Duodenal mucosa (tissue), 2 donors: ENCODE results near the gene DUSP11.
"Not testable (repeated sequence)": the region's sequence is repeated elsewhere in the genome, so short reads cannot be mapped to it uniquely, and the experiment has no call there.

Experiments used
- H3K27ac ChIP-seq: one replicate; pipeline ENCODE4 v1.7.0; 2013; ENCODE audit warnings: low read depth, low read length
- H3K27me3 ChIP-seq, 2 donors: one replicate each; pipeline ENCODE4 v1.7.0; 2013; ENCODE audit warnings: low read length in 2 of 2, control low read depth in 1 of 2; ENCODE audit not compliant: insufficient read depth in 2 of 2, control insufficient read depth in 1 of 2
- H3K36me3 ChIP-seq, 2 donors: one replicate each; pipeline ENCODE4 v1.7.0; 2013; ENCODE audit warnings: low read length in 2 of 2, control low read depth in 1 of 2; ENCODE audit not compliant: insufficient read depth in 2 of 2, control insufficient read depth in 1 of 2
- H3K4me1 ChIP-seq, 2 donors: one replicate each; pipeline ENCODE4 v1.7.0; 2013; ENCODE audit warnings: low read length in 2 of 2, control low read depth in 1 of 2; ENCODE audit not compliant: insufficient read depth in 2 of 2, control insufficient read depth in 1 of 2
- H3K4me3 ChIP-seq, 2 donors: one replicate each; pipeline ENCODE4 v1.7.0; 2013; ENCODE audit warnings: low read length in 2 of 2, low read depth in 1 of 2
- H3K9ac ChIP-seq, 2 donors: one replicate each; pipeline ENCODE4 v1.7.0; 2013; ENCODE audit warnings: low read length in 2 of 2, low read depth in 1 of 2
- H3K9me3 ChIP-seq, 2 donors: one replicate each; pipeline ENCODE4 v1.7.0; 2013; ENCODE audit warnings: low read length in 2 of 2, control low read depth in 1 of 2; ENCODE audit not compliant: control insufficient read depth in 1 of 2

DUSP11 gene

DNA sequence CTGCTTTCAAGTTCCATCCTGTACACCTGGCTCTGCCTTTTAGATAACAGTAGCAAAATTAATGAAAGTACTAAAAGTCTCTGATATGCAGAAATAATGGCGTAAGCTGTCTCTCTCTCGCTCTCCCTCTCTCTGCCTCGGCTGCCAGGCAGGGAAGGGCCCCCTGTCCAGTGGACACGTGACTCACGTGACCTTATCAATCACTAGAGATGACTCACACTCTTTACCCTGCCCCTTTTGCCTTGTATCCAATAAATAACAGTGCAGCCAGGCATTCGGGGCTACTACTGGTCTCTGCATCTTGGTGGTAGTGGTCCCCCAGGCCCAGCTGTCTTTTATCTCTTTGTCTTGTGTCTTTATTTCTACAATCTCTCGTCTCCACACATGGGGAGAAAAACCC lies 25.6 kb downstream of the DUSP11 start:
- H3K9me3 ChIP-seq, H3K27me3 ChIP-seq, H3K9ac ChIP-seq, H3K27ac ChIP-seq, H3K4me3 ChIP-seq, H3K4me1 ChIP-seq: not testable (repeated sequence)
- H3K36me3 ChIP-seq = peaks cover 32 to 53% of the 10 kb centered on the region in 2 donors

DNA sequence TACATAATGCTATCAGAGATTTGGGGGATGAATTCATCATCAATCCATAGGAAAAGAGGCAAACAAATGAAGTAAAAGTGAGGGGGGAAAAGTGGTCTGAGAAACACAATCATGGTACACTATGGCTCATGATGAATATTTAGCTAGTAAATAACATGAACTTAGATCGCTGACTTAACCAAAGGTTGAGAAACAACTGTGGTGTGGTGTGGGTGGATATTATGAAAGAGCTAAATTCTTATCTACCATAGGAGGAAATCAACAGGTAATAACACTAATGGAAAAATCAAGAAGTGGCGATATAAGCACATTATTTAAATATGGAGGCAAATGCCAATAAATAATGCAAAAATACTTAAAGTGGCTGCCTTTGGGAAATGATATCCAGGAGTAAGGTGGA lies 30.6 kb downstream of the DUSP11 start:
- no peak overlapping the region for H3K27ac ChIP-seq
- no peak overlapping the region for H3K9ac ChIP-seq
- H3K27me3 ChIP-seq = no peaks in the 10 kb centered on the region
- peaks cover 25 to 32% of the 10 kb centered on the region in 2 donors for H3K36me3 ChIP-seq
- H3K9me3 ChIP-seq = no peaks in the 10 kb centered on the region
- H3K4me3 ChIP-seq = no peak overlapping the region
- H3K4me1 ChIP-seq = no peaks in the 10 kb centered on the region

DNA sequence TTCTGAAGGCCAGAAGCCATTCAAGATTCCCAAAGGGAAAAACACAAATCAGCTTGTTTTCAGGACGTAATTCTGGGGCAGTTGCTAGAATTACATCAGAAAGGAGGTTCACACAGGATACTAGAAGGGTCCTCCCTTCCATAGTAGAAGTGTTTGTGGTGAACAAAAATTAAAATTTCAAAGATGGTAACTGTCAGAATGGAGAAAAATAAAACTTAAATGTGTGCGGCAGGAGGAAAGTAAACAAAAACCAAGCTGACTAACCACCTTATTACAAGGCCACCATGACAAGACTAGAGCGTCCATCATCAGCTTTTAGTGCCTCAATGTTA lies 33.1 kb downstream of the DUSP11 start:
- no peak overlapping the region for H3K27ac ChIP-seq
- no peak overlapping the region for H3K4me3 ChIP-seq

DNA sequence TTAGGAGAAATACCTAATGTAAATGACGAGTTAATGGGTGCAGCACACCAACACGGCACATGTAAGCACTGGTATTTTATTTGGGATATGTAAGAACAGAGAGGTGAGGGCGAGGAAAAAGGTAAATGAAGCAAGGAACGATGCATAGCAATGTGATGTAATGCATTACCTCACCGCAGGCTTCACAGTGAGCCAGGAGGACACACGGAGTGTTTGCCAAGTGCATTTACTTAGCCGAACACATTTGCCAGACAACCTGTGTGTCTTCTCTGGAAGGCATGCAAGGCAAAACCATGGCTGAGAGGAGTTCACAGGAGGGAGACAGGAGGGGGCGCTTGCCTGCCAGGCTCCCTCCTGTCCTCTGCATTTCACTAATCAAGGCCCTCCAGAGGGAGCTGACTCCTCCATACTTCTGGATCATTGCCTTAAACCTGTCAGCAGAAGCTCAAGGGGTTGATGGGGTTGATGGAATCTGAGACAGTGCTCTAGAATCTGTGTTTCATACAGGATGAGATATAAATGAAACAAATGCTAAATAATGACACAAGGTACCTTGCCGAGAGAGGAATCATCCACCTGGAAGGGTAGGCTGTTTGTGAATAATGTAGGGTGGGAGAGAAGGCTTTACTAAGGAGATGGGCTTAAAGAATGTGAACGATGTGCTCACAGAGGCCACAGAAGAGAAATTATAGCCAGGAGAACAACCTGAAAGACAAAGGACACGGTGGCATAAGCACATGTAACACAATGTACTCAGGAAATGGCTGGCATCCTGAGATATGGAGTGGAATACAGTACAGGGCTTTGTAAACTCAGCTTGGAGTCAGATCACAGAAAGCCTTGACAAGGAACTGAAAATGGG lies 33.7 kb downstream of the DUSP11 start:
- H3K9me3 ChIP-seq = no peaks in the 10 kb centered on the region
- H3K27ac ChIP-seq = no peak overlapping the region
- H3K36me3 ChIP-seq = peaks cover 9 to 27% of the 10 kb centered on the region in 2 donors
- H3K4me3 ChIP-seq = no peak overlapping the region
- H3K9ac ChIP-seq = no peak overlapping the region
- no peaks in the 10 kb centered on the region for H3K4me1 ChIP-seq
- H3K27me3 ChIP-seq = no peaks in the 10 kb centered on the region

More for the DNA sequence above, 33.1 kb downstream of the DUSP11 start:
- Histone ChIP-seq H3K9ac (no peak overlapping the region), H3K36me3 (peaks cover 10 to 25% of the 10 kb centered on the region in 2 donors), H3K4me1 (no peaks in the 10 kb centered on the region), H3K9me3 (no peaks in the 10 kb centered on the region), H3K27me3 (no peaks in the 10 kb centered on the region)

DNA sequence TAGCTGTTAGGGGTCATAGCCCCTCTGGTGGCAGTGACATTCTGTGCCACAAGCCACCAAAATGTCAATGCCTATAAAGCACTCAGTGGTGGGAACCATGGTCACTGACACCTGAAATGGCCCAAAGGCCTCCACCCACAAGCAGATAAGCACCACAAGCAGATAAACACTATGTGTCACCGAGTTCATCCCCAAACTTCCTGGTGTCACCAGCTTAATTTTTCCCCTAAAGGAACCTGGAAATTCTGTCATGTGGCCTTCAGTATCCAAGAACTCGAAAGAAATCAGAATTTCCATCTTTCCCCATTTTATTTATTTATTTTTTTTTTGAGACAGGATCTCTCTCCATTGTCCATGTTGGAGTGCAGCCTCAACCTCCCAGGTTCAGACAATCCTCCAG lies 39.1 kb downstream of the DUSP11 start:
- H3K27ac ChIP-seq = no peak overlapping the region
- peaks cover 6 to 10% of the 10 kb centered on the region in 2 donors for H3K36me3 ChIP-seq

DNA sequence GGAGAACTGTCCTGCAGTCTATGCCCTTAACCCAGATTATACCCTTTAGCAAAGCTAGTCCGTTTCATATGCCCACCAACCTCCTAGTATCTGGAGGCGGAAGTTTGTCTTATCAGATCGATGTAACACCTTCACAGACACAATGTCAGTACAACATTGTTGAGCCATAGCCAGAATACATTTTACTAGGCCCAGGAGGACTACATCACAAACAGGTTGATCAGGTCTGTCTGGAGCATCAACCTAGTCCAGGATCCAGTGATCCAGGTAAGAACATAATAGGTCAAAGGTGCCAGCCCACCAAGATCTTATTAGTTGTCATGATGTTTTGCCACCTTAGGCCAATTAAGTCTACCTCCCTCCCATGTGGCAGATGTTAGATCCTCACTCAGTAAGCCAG lies 40.8 kb downstream of the DUSP11 start:
- Histone ChIP-seq H3K4me3 (no peak overlapping the region), H3K9me3 (no peaks in the 10 kb centered on the region), H3K36me3 (peaks cover 0 to 11% of the 10 kb centered on the region in 2 donors), H3K4me1 (peaks cover 4 to 10% of the 10 kb centered on the region in 2 donors), H3K9ac (no peak overlapping the region), H3K27ac (no peak overlapping the region), H3K27me3 (no peaks in the 10 kb centered on the region)

More for the DNA sequence above, 39.1 kb downstream of the DUSP11 start:
- H3K4me3 ChIP-seq = no peak overlapping the region
- H3K9ac ChIP-seq = no peak overlapping the region
- no peaks in the 10 kb centered on the region for H3K27me3 ChIP-seq
- peaks cover 4 to 10% of the 10 kb centered on the region in 2 donors for H3K4me1 ChIP-seq
- H3K9me3 ChIP-seq = no peaks in the 10 kb centered on the region

DNA sequence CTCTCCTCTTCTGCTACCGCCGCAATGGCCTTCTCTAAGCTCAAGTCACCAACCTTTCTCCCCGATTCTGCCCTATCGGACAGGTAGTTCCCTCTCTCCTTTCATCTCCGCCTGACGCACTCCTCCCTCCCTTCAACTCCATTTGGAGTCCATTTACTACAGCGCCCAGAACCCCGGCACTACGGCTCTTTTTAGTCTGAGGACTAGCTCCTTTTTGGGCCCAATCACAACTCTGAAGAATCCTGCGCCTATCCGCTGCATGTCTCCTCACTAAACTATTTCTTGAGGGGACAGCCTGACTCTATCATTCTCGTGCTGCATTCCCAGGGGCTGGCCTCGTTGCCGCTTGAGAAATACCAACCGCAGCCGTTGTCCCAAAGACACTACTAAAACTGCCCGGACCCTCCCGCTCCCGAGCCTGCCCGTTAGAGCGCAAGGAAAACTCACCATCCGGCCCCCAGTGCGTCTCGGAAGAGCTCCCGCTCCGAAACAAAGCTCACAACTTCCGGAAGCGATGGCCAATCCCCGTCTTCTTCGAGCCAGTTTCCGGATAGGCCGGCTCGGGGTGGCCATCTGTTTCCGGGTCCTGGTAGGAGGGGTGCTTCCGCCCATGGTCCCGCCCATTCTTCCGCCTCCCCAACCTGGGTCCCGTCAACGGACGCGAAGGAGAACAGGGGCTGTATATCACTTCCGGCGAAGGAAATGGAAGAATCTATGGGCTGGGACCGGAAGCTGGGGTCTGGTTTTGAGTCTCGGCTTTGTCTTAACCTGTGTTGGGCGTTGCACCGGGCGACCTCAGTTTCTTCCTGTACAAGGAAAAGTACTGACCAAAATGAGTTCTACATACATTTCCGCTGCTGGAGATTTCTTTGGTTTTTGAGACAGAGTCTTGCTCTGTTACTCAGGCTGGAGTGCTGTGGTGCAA lies 42.8 kb downstream of the DUSP11 start, which contains the start of gene TPRKB:
Gene TPRKB (minus strand): TSS at position 491 of the 925 bp plus-strand sequence. CDS start 2,776 bp downstream, outside the sequence.
- Histone ChIP-seq H3K27me3 (no peaks in the 10 kb centered on the region), H3K4me3 (peak within 1 kb of the TSS; percentile 97), H3K4me1 (peaks cover 4 to 10% of the 10 kb centered on the region in 2 donors), H3K27ac (no peak within 1 kb of the TSS), H3K36me3 (peaks cover under 1 to 18% of the 10 kb centered on the region in 2 donors), H3K9ac (peak within 1 kb of the TSS; percentile 77 to 82), H3K9me3 (no peaks in the 10 kb centered on the region)

DNA sequence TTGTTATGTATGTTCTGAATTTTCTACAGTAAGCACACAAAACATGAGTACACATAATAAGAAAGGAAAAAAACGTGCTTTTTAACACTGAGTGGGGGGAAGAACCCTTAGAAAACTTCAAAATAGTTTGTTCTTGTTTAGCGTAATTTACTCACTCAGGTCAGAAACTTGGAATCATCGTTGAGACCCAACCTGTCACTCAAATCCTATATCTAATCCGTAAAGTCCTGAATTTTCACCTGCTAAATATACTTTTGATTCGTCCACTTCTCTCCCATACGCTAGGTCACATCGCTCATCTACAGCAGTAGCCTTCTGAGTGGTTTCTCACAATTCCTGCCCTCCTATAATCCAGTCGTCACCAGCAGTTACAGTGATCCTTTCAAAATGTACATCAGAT lies 43.5 kb downstream of the DUSP11 start:
- H3K27ac ChIP-seq = no peak overlapping the region
- no peaks in the 10 kb centered on the region for H3K9me3 ChIP-seq
- peaks cover 4 to 10% of the 10 kb centered on the region in 2 donors for H3K4me1 ChIP-seq

DNA sequence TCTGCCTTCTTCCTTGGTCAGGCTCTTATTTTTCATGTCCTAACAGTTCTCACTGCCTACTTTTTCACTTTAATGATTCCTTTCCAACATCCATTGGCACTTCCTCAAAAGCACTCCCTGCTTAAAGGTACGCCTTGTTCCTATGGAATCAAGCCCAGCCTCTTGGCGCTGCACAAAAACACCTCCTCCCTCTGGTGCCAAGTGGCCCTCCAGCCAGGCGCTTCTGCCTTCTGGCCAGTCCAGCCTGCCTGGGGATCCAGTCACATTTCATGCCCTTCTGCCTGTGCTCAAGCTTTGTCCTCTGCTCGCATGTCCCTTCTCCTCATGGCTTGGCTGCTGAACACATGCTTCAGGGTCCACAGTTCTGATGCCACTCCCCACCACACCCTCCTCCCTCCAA lies 49.1 kb downstream of the DUSP11 start:
- H3K27me3 ChIP-seq = no peaks in the 10 kb centered on the region
- no peak overlapping the region for H3K27ac ChIP-seq
- no peak overlapping the region for H3K4me3 ChIP-seq
- no peak overlapping the region for H3K9ac ChIP-seq
- peaks cover 0 to under 1% of the 10 kb centered on the region in 2 donors for H3K4me1 ChIP-seq
- H3K9me3 ChIP-seq = no peaks in the 10 kb centered on the region
- peaks cover 17 to 46% of the 10 kb centered on the region in 2 donors for H3K36me3 ChIP-seq

More for the DNA sequence above, 43.5 kb downstream of the DUSP11 start:
- H3K9ac ChIP-seq = peak overlapping the region; percentile 77 to 82
- no peaks in the 10 kb centered on the region for H3K27me3 ChIP-seq
- peak overlapping the region; percentile 97 for H3K4me3 ChIP-seq
- H3K36me3 ChIP-seq = peaks cover 8 to 22% of the 10 kb centered on the region in 2 donors

DNA sequence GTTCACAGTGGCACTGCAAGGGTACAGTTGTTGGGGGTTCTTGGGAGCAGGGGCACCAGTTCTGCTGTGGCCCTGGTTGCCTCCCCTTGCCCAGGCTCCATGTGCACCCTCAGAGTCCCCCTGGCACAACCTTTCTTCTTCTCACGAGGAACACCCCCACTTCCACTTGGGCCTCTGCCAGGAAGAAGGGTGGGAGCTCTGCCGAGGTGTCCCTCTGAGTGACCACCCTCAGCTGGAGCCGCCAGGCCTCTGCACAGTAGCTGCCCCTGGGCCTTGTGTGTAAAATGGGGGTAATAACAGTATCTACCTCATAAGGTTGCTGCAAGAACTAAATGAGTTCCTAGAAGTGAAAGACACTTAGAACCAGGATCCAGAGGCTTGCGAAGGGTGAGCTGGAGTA lies 51.2 kb downstream of the DUSP11 start:
- H3K4me3 ChIP-seq = no peak overlapping the region
- no peak overlapping the region for H3K9ac ChIP-seq
- H3K9me3 ChIP-seq = no peaks in the 10 kb centered on the region
- no peaks in the 10 kb centered on the region for H3K4me1 ChIP-seq
- H3K27ac ChIP-seq = no peak overlapping the region
- H3K36me3 ChIP-seq = peaks cover 17 to 43% of the 10 kb centered on the region in 2 donors
- no peaks in the 10 kb centered on the region for H3K27me3 ChIP-seq
